HG03095 (cell line): Measurements from ENCODE around the gene SEMA7A.
A peak's percentile ranks its signal among the peaks of the same experiment; 100 is the strongest.
"Not testable (repeated sequence)": the region's sequence is repeated elsewhere in the genome, so short reads cannot be mapped to it uniquely, and the experiment has no call there.

ENCODE experiments used
- ATAC-seq: cut with Tn5 transposase; IDR thresholded peaks from one replicate; pipeline ENCODE4 v1.9.1; 2021; ENCODE audit warnings: moderate library complexity; ENCODE audit not compliant: unreplicated experiment

Gene SEMA7A

GRCh38 chr15:74376825-74377581, 56.8 kb downstream of the SEMA7A start:
- no peak for ATAC-seq

- ATAC-seq: no peak
These were observed 57.5 kb downstream of the SEMA7A start for GRCh38 chr15:74376226-74376625.

GRCh38 chr15:74375303-74375693, 58.5 kb downstream of the SEMA7A start:
- ATAC-seq: no peak

GRCh38 chr15:74374648-74375302, 59.0 kb downstream of the SEMA7A start:
- ATAC-seq: no peak

- peak; percentile 52 for ATAC-seq
These were observed 59.8 kb downstream of the SEMA7A start for GRCh38 chr15:74373731-74374647.

GRCh38 chr15:74373056-74373650, 60.6 kb downstream of the SEMA7A start:
- ATAC-seq: no peak

- no peak for ATAC-seq
These were observed 63.3 kb downstream of the SEMA7A start for GRCh38 chr15:74370471-74370870.

GRCh38 chr15:74369756-74370155, 64.0 kb downstream of the SEMA7A start:
- no peak for ATAC-seq

GRCh38 chr15:74369084-74369745, 64.5 kb downstream of the SEMA7A start:
- ATAC-seq: no peak

GRCh38 chr15:74368121-74368520, 65.6 kb downstream of the SEMA7A start:
- no peak for ATAC-seq

GRCh38 chr15:74367296-74367854, 66.4 kb downstream of the SEMA7A start, which contains the start of gene CYP11A1:
TSS of gene CYP11A1 (minus strand) at chr15:74367646. CDS start at chr15:74367585, 61 bp downstream.
- no peak for ATAC-seq

- ATAC-seq: no peak
These were observed 67.9 kb downstream of the SEMA7A start for GRCh38 chr15:74365598-74366445.

GRCh38 chr15:74364936-74365597, 68.7 kb downstream of the SEMA7A start:
- no peak for ATAC-seq

GRCh38 chr15:74362482-74362881, 71.3 kb downstream of the SEMA7A start:
- ATAC-seq: no peak

GRCh38 chr15:74360855-74361254, 72.9 kb downstream of the SEMA7A start:
- ATAC-seq: not testable (repeated sequence)

GRCh38 chr15:74359376-74359775, 74.4 kb downstream of the SEMA7A start:
- ATAC-seq: not testable (repeated sequence)
